A549 treated with GW870086 at 1 μM for 4 hours (cell line): ENCODE data around the gene TEX13D. TPM values are rescaled to one million over a fixed set of nuclear protein-coding genes. Genes with fewer than 3 reads are reported as not detected.

Experiments used
- total RNA-seq: library from RNA; stranded (reverse); fragments of 200-300 nt; extraction: Qiagen RNA extraction; gene quantifications from 5 replicates; pipeline ENCODE4 v1.2.3, GENCODE V29; 2022; ENCODE audit warnings: low read depth

The TEX13D gene
- not detected in 5 replicates for total RNA-seq

DNA sequence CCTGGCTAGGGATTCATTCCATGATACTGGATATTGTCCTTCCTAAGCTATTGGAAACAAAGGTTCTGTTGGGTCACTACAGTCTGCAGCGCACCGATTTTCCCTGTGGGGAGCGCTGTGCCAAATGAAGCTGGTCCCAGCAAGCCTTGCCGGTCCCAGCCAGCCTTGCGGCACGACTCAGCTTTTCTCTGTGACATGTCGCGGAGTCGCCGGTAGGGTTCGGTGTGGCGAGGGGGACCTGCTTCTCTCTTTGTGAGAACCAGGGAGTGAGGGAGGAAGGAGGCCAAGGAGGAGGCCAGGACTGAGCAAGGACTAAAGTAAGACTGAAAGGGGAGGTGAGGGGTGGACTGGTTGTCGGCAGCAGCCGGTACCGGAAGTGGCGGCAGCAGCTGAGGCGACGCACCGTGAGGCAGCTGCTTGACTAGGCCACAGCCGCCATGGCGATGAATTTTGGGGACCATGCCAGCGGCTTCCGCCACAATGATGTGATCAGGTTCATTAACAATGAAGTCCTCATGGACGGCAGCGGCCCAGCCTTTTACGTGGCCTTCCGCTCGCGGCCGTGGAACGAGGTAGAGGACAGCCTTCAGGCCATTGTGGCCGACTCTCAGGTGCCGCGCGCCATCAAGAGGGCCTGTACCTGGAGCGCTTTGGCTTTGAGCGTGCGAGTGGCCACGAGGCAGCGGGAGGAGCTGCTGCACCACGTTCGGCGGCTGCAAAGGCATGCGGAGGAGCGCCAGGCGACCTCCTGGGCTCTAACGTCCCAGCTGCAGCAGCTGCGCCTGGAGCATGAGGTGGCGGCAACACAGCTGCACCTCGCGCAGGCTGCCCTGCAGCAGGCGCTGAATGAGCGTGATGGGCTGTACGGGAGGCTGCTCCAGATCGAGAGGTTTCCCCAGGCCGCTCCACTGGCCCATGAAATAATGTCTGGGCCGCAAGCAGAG, at the start of gene TEX13D:
TEX13D (plus strand) TSS at position 180 of the 944 bp plus-strand sequence; CDS start at position 438, 258 bp downstream.

DNA sequence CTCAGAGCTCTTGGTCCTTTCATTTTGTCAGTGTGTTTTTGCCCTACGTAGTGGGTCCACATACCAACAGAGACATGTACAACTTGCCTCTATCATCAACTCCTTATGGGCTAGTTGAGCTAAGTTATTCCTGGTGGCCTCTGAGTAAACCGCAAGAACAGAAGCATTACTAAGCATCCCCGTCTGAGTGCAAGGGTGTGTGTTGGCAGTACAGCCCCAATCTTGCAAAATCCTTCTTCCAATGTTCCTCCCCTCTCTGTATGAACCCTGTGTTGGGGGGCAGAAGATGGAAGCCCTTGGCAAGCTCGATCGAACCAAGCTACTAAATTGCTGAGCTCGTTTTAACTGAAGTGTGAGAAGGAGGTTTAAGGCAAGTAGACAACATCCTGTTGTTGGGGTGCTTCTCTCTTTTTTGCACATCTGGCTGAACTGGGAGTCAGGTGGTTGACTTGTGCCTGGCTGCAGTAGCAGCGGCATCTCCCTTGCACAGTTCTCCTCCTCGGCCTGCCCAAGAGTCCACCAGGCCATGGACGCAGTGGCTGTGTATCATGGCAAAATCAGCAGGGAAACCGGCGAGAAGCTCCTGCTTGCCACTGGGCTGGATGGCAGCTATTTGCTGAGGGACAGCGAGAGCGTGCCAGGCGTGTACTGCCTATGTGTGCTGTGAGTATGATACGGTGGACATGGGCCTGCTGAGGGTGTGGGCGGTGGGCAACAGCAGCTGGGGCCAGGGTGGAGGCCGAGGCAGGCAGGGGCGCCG, 13.8 kb downstream of the TEX13D start, which contains the start of gene SH2D1A:
SH2D1A (plus strand) TSS at position 447 of the 760 bp plus-strand sequence; CDS start at position 527, 80 bp downstream.

Other genes with a start within 250 kb of the TEX13D start
- gene SH2D1A, start 13.9 kb downstream of the TEX13D start, total RNA-seq = not detected in 5 replicates